PC-3 (cell line): ENCODE measurements around the gene ADCY3.

Source experiments
- CTCF ChIP-seq: fragments of 300-600 bp; sonication (generic); conservative IDR thresholded peaks from 2 replicates; pipeline ENCODE4 v1.5.1; 2017; ENCODE audit warnings: antibody characterized with exemption, low read depth, mild to moderate bottlenecking, low read length
- EZH2 ChIP-seq: fragments of 300-600 bp; sonication (generic); IDR thresholded peaks from one replicate; pipeline ENCODE4 v1.6.1; 2017; ENCODE audit warnings: antibody characterized with exemption, mild to moderate bottlenecking, low read length; ENCODE audit not compliant: unreplicated experiment
- EZH2phosphoT487 ChIP-seq: fragments of 300-600 bp; sonication (generic); IDR thresholded peaks from 2 replicates; pipeline ENCODE4 v1.6.1; 2018; ENCODE audit warnings: mild to moderate bottlenecking, antibody characterized with exemption, low read length, borderline replicate concordance

- no peak for TF ChIP-seq CTCF
- no peak for TF ChIP-seq EZH2
- TF ChIP-seq EZH2phosphoT487, result no peak
Observed at GRCh38 chr2:24878341-24878740, 41.7 kb downstream of the ADCY3 start.
